HepG2 (cell line): ENCODE measurements around the gene JPH4. TPM values are rescaled to one million over a fixed set of nuclear protein-coding genes. Genes with fewer than 3 reads are reported as not detected.

Experiments used
- BRCA1 ChIP-seq: sonication (generic); formaldehyde crosslinking; IDR thresholded peaks from 2 replicates; pipeline ENCODE4 v1.4.0; 2020; ENCODE audit warnings: missing genetic modification reagents
- CBX1 ChIP-seq: IDR thresholded peaks from one replicate; pipeline ENCODE4 v1.6.1; 2016; ENCODE audit warnings: antibody characterized with exemption, low read depth
- FOXA3 ChIP-seq: IDR thresholded peaks from 2 replicates; pipeline ENCODE4 v1.6.1; 2016; ENCODE audit warnings: missing genetic modification reagents, missing compliant biosample characterization
- HOXA7 ChIP-seq: sonication (generic); formaldehyde crosslinking; IDR thresholded peaks from 2 replicates; pipeline ENCODE4 v1.8.1; 2022; ENCODE audit warnings: mild to moderate bottlenecking, missing genetic modification reagents, moderate library complexity
- MED8 ChIP-seq: sonication (generic); formaldehyde crosslinking; IDR thresholded peaks from 2 replicates; pipeline ENCODE4 v1.8.1; 2023; ENCODE audit warnings: mild to moderate bottlenecking, missing genetic modification reagents; ENCODE audit not compliant: insufficient replicate concordance
- NR2F6 ChIP-seq, 2 experiments: IDR thresholded peaks; 2 replicates each; pipeline ENCODE4 v1.6.1; 2016; ENCODE audit warnings: antibody characterized with exemption in 1 of 2, mild to moderate bottlenecking in 1 of 2
- PCBP2 ChIP-seq: fragments of 200-400 bp; formaldehyde crosslinking; optimal IDR thresholded peaks from 2 replicates; pipeline ENCODE3; 2018; ENCODE audit warnings: low read length, low read depth; ENCODE audit not compliant: poor library complexity, severe bottlenecking
- SP4 ChIP-seq: sonication (generic); formaldehyde crosslinking; IDR thresholded peaks from 2 replicates; pipeline ENCODE4 v1.8.1; 2023; ENCODE audit warnings: mild to moderate bottlenecking, missing genetic modification reagents
- SRY ChIP-seq: sonication (generic); formaldehyde crosslinking; IDR thresholded peaks from 2 replicates; pipeline ENCODE4 v1.8.0; 2022; ENCODE audit warnings: mild to moderate bottlenecking, missing genetic modification reagents
- ZNF121 ChIP-seq: sonication (generic); formaldehyde crosslinking; IDR thresholded peaks from 2 replicates; pipeline ENCODE4 v1.5.0; 2020; ENCODE audit warnings: mild to moderate bottlenecking, missing genetic modification reagents
- ZNF326 ChIP-seq: sonication (generic); formaldehyde crosslinking; IDR thresholded peaks from 2 replicates; pipeline ENCODE4 v1.4.0; 2020; ENCODE audit warnings: missing genetic modification reagents, borderline replicate concordance
- ZNF331 ChIP-seq: sonication (generic); formaldehyde crosslinking; IDR thresholded peaks from 2 replicates; pipeline ENCODE4 v1.4.0; 2020; ENCODE audit warnings: missing genetic modification reagents
- ZNF33A ChIP-seq: sonication (generic); formaldehyde crosslinking; IDR thresholded peaks from 2 replicates; pipeline ENCODE4 v1.5.1; 2020; ENCODE audit warnings: missing genetic modification reagents, mild to moderate bottlenecking, moderate library complexity, borderline replicate concordance
- ZNF598 ChIP-seq: sonication (generic); formaldehyde crosslinking; IDR thresholded peaks from 2 replicates; pipeline ENCODE4 v1.5.1; 2020; ENCODE audit warnings: mild to moderate bottlenecking, missing genetic modification reagents, borderline replicate concordance
- ZSCAN29 ChIP-seq: sonication (generic); formaldehyde crosslinking; conservative IDR thresholded peaks from 2 replicates; pipeline ENCODE4 v1.4.0; 2020; ENCODE audit warnings: mild to moderate bottlenecking, missing genetic modification reagents
- polyA plus RNA-seq, 8 experiments: library from polyadenylated mRNA; depleted of rRNA in 3 of 8; stranded (reverse) in 7 of 8; unstranded in 1 of 8; fragments of >200 nt; fragmentation: Illumina TruSeq in 4 of 8; extraction: Trizol in 4 of 8; gene quantifications; 2 replicates each; pipeline versions ENCODE4 v1.2.1 to v1.2.3, GENCODE V29; 2011 to 2016; ENCODE audit warnings: low read depth in 4 of 8, missing spikeins in 1 of 8, mixed read lengths in 1 of 8; ENCODE audit not compliant: insufficient read depth in 1 of 8
- total RNA-seq, 5 experiments: library from RNA; depleted of rRNA; stranded (reverse); fragments of >200 nt; fragmentation: Illumina TruSeq; extraction: Trizol; gene quantifications; 2 replicates each; pipeline ENCODE4 v1.2.3, GENCODE V29; 2016; ENCODE audit warnings: low read depth in 1 of 5
- TF ChIP-seq, protein P1 (sequence below): sonication (generic); formaldehyde crosslinking; IDR thresholded peaks from 2 replicates; pipeline ENCODE4 v1.8.0; 2022; ENCODE audit warnings: mild to moderate bottlenecking, missing genetic modification reagents
- TF ChIP-seq, protein P2 (sequence below): sonication (generic); formaldehyde crosslinking; IDR thresholded peaks from 2 replicates; pipeline ENCODE4 v1.4.0; 2020; ENCODE audit warnings: missing genetic modification reagents, low read depth, mild to moderate bottlenecking, borderline replicate concordance
- TF ChIP-seq, protein P3 (sequence below): sonication (generic); formaldehyde crosslinking; IDR thresholded peaks from 2 replicates; pipeline ENCODE4 v1.5.1; 2020; ENCODE audit warnings: mild to moderate bottlenecking, missing genetic modification reagents, borderline replicate concordance
- TF ChIP-seq, protein P4 (sequence below): sonication (generic); formaldehyde crosslinking; IDR thresholded peaks from 2 replicates; pipeline ENCODE4 v1.9.0; 2022; ENCODE audit warnings: missing genetic modification reagents, mild to moderate bottlenecking, borderline replicate concordance

Gene JPH4
- total and polyA plus RNA-seq, 2 of the 13 experiments (the other 11 are each of a cell fraction or from before 2014, with no cell fraction given): 0.08 to 0.22 TPM

DNA sequence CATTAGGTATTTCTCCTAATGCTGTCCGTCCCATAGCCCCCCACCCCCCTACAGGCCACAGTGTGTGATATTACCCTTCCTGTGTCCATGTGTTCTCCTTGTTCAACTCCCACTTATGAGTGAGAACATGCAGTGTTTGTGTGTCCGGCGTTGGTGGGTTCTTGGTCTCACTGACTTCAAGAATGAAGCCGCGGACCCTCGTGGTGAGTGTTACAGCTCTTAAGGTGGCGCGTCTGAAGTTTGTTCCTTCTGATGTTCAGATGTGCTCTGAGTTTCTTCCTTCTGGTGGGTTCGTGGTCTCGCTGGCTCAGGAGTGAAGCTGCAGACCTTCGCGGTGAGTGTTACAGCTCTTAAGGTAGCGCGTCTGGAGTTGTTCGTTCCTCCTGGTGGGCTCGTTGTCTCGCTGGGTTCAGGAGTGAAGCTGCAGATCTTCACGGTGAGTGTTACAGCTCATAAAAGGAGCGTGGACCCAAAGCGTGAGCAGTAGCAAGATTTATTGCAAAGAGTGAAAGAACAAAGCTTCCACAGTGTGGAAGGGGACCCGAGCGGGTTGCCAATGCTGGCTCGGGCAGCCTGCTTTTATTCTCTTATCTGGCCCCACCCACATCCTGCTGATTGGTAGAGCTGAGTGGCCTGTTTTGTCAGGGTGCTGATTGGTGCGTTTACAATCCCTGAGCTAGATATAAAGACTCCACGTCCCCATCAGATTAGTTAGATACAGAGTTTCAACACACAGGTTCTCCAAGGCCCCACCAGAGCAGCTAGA, 5.4 kb upstream of the JPH4 start (continued):
- peak; percentile 85; the same call in 1 of the 2 replicates for TF ChIP-seq BRCA1 (CRISPR knock-in tag)
- TF ChIP-seq FOXA3: peak; percentile 75
- TF ChIP-seq, protein P1, sequence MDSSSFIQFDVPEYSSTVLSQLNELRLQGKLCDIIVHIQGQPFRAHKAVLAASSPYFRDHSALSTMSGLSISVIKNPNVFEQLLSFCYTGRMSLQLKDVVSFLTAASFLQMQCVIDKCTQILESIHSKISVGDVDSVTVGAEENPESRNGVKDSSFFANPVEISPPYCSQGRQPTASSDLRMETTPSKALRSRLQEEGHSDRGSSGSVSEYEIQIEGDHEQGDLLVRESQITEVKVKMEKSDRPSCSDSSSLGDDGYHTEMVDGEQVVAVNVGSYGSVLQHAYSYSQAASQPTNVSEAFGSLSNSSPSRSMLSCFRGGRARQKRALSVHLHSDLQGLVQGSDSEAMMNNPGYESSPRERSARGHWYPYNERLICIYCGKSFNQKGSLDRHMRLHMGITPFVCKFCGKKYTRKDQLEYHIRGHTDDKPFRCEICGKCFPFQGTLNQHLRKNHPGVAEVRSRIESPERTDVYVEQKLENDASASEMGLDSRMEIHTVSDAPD (CRISPR knock-in tag): peak; percentile 94
- TF ChIP-seq CBX1: peak; percentile 99
- TF ChIP-seq, protein P2, sequence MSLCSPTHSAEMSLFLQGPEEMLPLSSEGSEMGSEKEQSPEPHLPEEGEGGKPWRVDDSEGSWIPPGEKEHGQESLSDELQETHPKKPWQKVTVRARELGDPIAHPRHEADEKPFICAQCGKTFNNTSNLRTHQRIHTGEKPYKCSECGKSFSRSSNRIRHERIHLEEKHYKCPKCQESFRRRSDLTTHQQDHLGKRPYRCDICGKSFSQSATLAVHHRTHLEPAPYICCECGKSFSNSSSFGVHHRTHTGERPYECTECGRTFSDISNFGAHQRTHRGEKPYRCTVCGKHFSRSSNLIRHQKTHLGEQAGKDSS: peak; percentile 99
- 0 out of 2 replicates have a peak, but pooled peaks have one; percentile 71 for TF ChIP-seq ZNF33A
- peak; percentile 78; the same call in 1 of the 2 replicates for TF ChIP-seq ZNF121 (CRISPR knock-in tag)
- TF ChIP-seq, protein P3, sequence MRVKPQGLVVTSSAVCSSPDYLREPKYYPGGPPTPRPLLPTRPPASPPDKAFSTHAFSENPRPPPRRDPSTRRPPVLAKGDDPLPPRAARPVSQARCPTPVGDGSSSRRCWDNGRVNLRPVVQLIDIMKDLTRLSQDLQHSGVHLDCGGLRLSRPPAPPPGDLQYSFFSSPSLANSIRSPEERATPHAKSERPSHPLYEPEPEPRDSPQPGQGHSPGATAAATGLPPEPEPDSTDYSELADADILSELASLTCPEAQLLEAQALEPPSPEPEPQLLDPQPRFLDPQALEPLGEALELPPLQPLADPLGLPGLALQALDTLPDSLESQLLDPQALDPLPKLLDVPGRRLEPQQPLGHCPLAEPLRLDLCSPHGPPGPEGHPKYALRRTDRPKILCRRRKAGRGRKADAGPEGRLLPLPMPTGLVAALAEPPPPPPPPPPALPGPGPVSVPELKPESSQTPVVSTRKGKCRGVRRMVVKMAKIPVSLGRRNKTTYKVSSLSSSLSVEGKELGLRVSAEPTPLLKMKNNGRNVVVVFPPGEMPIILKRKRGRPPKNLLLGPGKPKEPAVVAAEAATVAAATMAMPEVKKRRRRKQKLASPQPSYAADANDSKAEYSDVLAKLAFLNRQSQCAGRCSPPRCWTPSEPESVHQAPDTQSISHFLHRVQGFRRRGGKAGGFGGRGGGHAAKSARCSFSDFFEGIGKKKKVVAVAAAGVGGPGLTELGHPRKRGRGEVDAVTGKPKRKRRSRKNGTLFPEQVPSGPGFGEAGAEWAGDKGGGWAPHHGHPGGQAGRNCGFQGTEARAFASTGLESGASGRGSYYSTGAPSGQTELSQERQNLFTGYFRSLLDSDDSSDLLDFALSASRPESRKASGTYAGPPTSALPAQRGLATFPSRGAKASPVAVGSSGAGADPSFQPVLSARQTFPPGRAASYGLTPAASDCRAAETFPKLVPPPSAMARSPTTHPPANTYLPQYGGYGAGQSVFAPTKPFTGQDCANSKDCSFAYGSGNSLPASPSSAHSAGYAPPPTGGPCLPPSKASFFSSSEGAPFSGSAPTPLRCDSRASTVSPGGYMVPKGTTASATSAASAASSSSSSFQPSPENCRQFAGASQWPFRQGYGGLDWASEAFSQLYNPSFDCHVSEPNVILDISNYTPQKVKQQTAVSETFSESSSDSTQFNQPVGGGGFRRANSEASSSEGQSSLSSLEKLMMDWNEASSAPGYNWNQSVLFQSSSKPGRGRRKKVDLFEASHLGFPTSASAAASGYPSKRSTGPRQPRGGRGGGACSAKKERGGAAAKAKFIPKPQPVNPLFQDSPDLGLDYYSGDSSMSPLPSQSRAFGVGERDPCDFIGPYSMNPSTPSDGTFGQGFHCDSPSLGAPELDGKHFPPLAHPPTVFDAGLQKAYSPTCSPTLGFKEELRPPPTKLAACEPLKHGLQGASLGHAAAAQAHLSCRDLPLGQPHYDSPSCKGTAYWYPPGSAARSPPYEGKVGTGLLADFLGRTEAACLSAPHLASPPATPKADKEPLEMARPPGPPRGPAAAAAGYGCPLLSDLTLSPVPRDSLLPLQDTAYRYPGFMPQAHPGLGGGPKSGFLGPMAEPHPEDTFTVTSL (CRISPR knock-in tag): peak; percentile 35
- peak; percentile 99 for TF ChIP-seq MED8 (CRISPR knock-in tag)
- 0 out of 2 replicates have a peak, but pooled peaks have one; percentile 70 for TF ChIP-seq ZNF326 (CRISPR knock-in tag)
- TF ChIP-seq ZNF331 (CRISPR knock-in tag): peak; percentile 96
- TF ChIP-seq, protein P4, sequence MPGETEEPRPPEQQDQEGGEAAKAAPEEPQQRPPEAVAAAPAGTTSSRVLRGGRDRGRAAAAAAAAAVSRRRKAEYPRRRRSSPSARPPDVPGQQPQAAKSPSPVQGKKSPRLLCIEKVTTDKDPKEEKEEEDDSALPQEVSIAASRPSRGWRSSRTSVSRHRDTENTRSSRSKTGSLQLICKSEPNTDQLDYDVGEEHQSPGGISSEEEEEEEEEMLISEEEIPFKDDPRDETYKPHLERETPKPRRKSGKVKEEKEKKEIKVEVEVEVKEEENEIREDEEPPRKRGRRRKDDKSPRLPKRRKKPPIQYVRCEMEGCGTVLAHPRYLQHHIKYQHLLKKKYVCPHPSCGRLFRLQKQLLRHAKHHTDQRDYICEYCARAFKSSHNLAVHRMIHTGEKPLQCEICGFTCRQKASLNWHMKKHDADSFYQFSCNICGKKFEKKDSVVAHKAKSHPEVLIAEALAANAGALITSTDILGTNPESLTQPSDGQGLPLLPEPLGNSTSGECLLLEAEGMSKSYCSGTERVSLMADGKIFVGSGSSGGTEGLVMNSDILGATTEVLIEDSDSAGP: peak; percentile 78; the same call in 1 of the 2 replicates
- TF ChIP-seq HOXA7 (CRISPR knock-in tag): peak; percentile 99
- TF ChIP-seq SRY (CRISPR knock-in tag): peak; percentile 98; the same call in 1 of the 2 replicates
- peak; percentile 84 for TF ChIP-seq ZSCAN29 (CRISPR knock-in tag)
- peak; percentile 52 for TF ChIP-seq PCBP2
- peak; percentile 61; the same call in 1 of the 2 replicates for TF ChIP-seq ZNF598 (CRISPR knock-in tag)
- peak; percentile 92 for TF ChIP-seq SP4 (CRISPR knock-in tag)
- TF ChIP-seq NR2F6 (IDR thresholded peaks at IDR 0.05): 0 out of 2 replicates have a peak, but pooled peaks have one; percentile 15
- peak; percentile 37 for TF ChIP-seq NR2F6 (CRISPR knock-in tag; IDR thresholded peaks at IDR 0.05)
